ENCODE data around the gene STAT5A. TPM values are rescaled to one million over a fixed set of nuclear protein-coding genes. Genes with fewer than 3 reads are reported as not detected.

STAT5A gene
- total RNA-seq, 1 experiment from 2014 or later = 0.91 TPM

DNA sequence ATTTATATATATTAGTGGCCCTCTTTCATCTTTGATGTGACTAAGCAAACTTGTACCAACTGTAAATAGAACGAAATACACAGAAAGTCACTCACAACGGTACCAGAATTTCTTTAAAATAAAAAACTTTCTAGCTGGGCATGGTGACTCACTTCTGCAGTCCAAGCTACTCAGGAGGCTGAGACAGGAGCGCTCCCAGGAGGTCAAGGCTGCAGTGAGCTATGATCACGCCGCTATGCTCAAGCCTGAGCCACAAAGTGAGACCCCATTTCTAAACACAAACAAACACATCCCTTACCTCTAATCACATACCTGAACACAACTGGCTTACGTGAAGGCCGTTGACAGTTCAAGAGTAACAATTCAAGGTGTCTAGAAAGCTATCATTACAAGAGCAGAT lies 41.8 kb upstream of the STAT5A start (continued):
- no peak for TF ChIP-seq ZBTB33 (IDR thresholded peaks at IDR 0.05; ENCODE audit: extremely low read depth, insufficient replicate concordance, low read length)
- TF ChIP-seq RAD21 (IDR thresholded peaks at IDR 0.05; ENCODE audit: low read depth) = no peak

GRCh38 chr17:42247734-42248133 lies 40.6 kb upstream of the STAT5A start:
- ATAC-seq (no peak), DNase-seq (ENCODE audit: low read depth, low spot score) (no peak)
- Histone ChIP-seq H3K9me2 (ENCODE audit: insufficient read depth) (no peaks in the 10 kb centered on the region), H3K27ac (ENCODE audit: low read depth, low read length) (no peak overlapping the region), H3K4me1 (ENCODE audit: control insufficient read depth in 1 of 2, insufficient read depth in 2 of 2, low read length in 2 of 2) (peaks cover 3 to 11% of the 10 kb centered on the region in 2 experiments; a peak in 3 of 4 replicates), H2AFZ (ENCODE audit: low read depth, low read length, poor library complexity, severe bottlenecking) (no peak overlapping the region), H3K36me3 (ENCODE audit: control insufficient read depth in 1 of 2, insufficient read depth in 2 of 2, low read length in 2 of 2) (no peaks in the 10 kb centered on the region), H3K79me2 (ENCODE audit: insufficient read depth, low read length) (no peaks in the 10 kb centered on the region), H4K20me1 (ENCODE audit: insufficient read depth) (no peaks in the 10 kb centered on the region), H3K27me3 (ENCODE audit: insufficient read depth, low read length) (no peaks in the 10 kb centered on the region), H3K4me3 (replicated peaks in 1 of 2; ENCODE audit: low read depth in 1 of 2, low read length in 2 of 2) (no peak overlapping the region), H3K9ac (ENCODE audit: low read length) (no peak overlapping the region), H3K4me2 (ENCODE audit: low read length) (no peak overlapping the region), H3K9me3 (ENCODE audit: control insufficient read depth in 1 of 2, insufficient read depth in 1 of 2, low read depth in 1 of 2, low read length in 2 of 2) (no peaks in the 10 kb centered on the region)
- intact Hi-C loops (cut with micrococcal nuclease) = no loop called here
- no peak for TF ChIP-seq SIN3A (IDR thresholded peaks at IDR 0.05; ENCODE audit: low read depth)
- no peak for TF ChIP-seq ZFX (IDR thresholded peaks at IDR 0.05)
- TF ChIP-seq, protein P1, sequence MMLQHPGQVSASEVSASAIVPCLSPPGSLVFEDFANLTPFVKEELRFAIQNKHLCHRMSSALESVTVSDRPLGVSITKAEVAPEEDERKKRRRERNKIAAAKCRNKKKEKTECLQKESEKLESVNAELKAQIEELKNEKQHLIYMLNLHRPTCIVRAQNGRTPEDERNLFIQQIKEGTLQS (IDR thresholded peaks at IDR 0.05) = no peak
- no peak for TF ChIP-seq TCF7L2 (IDR thresholded peaks at IDR 0.05; ENCODE audit: borderline replicate concordance, extremely low read depth, insufficient read depth, insufficient read length)
- TF ChIP-seq ELF1 (IDR thresholded peaks at IDR 0.05; ENCODE audit: borderline replicate concordance, low read depth) = no peak
- no peak for TF ChIP-seq EZH2 (IDR thresholded peaks at IDR 0.05)
- no peak for TF ChIP-seq EGR1 (IDR thresholded peaks at IDR 0.05; ENCODE audit: low read depth)
- TF ChIP-seq ZBTB33 (IDR thresholded peaks at IDR 0.05; ENCODE audit: extremely low read depth, insufficient replicate concordance, low read length) = no peak
- CTCF ChIA-PET = no interaction called here
- POLR2A ChIA-PET = no interaction called here
- no TSS peak for BruUV-seq (replicated peaks)
- RAD21 ChIA-PET (ENCODE audit: low non-redundant PET in 1 of 2, low total read pairs in 2 of 2, uncharacterized antibody in 2 of 2, unreplicated experiment in 2 of 2) = no interaction called here
